Muscle of leg (tissue), 11 donors: Measurements from ENCODE around the gene RBM14. TPM values are rescaled to one million over a fixed set of nuclear protein-coding genes. Genes with fewer than 3 reads are reported as not detected.
"Not testable (repeated sequence)": the region's sequence is repeated elsewhere in the genome, so short reads cannot be mapped to it uniquely, and the experiment has no call there.

Experiments
- DNase-seq: peaks from one replicate; pipeline ENCODE4 v3.0.0; 2013
- H3K27ac ChIP-seq: one replicate; pipeline ENCODE4 v1.5.1; 2013; ENCODE audit warnings: mild to moderate bottlenecking, low read length, control low read depth
- H3K27me3 ChIP-seq: one replicate; pipeline ENCODE4 v1.6.1; 2013; ENCODE audit warnings: low read length; ENCODE audit not compliant: control insufficient read depth, insufficient read depth
- H3K36me3 ChIP-seq: one replicate; pipeline ENCODE4 v1.6.1; 2013; ENCODE audit warnings: low read length; ENCODE audit not compliant: control insufficient read depth, insufficient read depth
- H3K4me1 ChIP-seq: one replicate; pipeline ENCODE4 v1.6.1; 2013; ENCODE audit warnings: low read length; ENCODE audit not compliant: control insufficient read depth, insufficient read depth
- H3K4me3 ChIP-seq: one replicate; pipeline ENCODE4 v1.5.1; 2013; ENCODE audit warnings: low read length, control low read depth
- H3K9me3 ChIP-seq: replicated peaks from 2 replicates; pipeline ENCODE4 v1.6.1; 2013; ENCODE audit warnings: low read depth, low read length; ENCODE audit not compliant: control insufficient read depth
- WGBS: methylation state at CpG from one replicate; pipeline ENCODE4 v1.1.5; 2013; ENCODE audit warnings: missing lambda C conversion rate; ENCODE audit not compliant: insufficient coverage; 5-methylcytosine and 5-hydroxymethylcytosine counted together
- polyA plus RNA-seq, 8 donors: library from polyadenylated mRNA; unstranded; fragments of 120-200 nt; gene quantifications; one replicate each; pipeline versions ENCODE4 v1.2.1 to v1.2.3, GENCODE V29; 2013; ENCODE audit warnings: inconsistent platforms in 1 of 8, low replicate concordance in 1 of 8; ENCODE audit not compliant: insufficient read length in 8 of 8, insufficient read depth in 1 of 8
- total RNA-seq: library from RNA; stranded (reverse); fragments of 120-200 nt; gene quantifications from one replicate; pipeline ENCODE4 v1.2.4, GENCODE V29; 2013

The RBM14 gene
- total and polyA plus RNA-seq, 9 donors, result 25.9 to 56.5 (median 42.7) TPM

- Histone ChIP-seq H3K9me3 (no peaks in the 10 kb centered on the region), H3K36me3 (peaks cover 71% of the 10 kb centered on the region), H3K4me3 (no peak overlapping the region), H3K27me3 (no peaks in the 10 kb centered on the region), H3K27ac (no peak overlapping the region), H3K4me1 (no peaks in the 10 kb centered on the region)
- no peak for DNase-seq
- 97% methylated on average over 3 of the region's 7 CpGs for WGBS
Observed at GRCh38 chr11:66628061-66628603, 11.7 kb downstream of the RBM14 start.

- WGBS, result no CpG with 5 or more reads among the region's 2 CpGs
- Histone ChIP-seq H3K9me3 (no peaks in the 10 kb centered on the region), H3K27ac (no peak overlapping the region), H3K36me3 (peaks cover 67% of the 10 kb centered on the region), H3K4me1 (no peaks in the 10 kb centered on the region), H3K4me3 (no peak overlapping the region), H3K27me3 (no peaks in the 10 kb centered on the region)
- no peak for DNase-seq
Observed at GRCh38 chr11:66629356-66629755, 12.9 kb downstream of the RBM14 start.

GRCh38 chr11:66631883-66632282, 15.5 kb downstream of the RBM14 start:
- Histone ChIP-seq H3K27ac (no peak overlapping the region), H3K9me3 (no peaks in the 10 kb centered on the region), H3K36me3 (peaks cover 43% of the 10 kb centered on the region), H3K27me3 (no peaks in the 10 kb centered on the region), H3K4me1 (no peaks in the 10 kb centered on the region), H3K4me3 (no peak overlapping the region)
- 93% methylated on average over 5 of the region's 6 CpGs for WGBS
- no peak for DNase-seq

- H3K36me3 ChIP-seq, result peaks cover 32% of the 10 kb centered on the region
- no peak overlapping the region for H3K27ac ChIP-seq
- no peaks in the 10 kb centered on the region for H3K27me3 ChIP-seq
- no peaks in the 10 kb centered on the region for H3K9me3 ChIP-seq
- WGBS, result no CpG with 5 or more reads among the region's 2 CpGs
- H3K4me1 ChIP-seq, result peaks cover 10% of the 10 kb centered on the region
- DNase-seq, result no peak
- no peak overlapping the region for H3K4me3 ChIP-seq
Observed at GRCh38 chr11:66632952-66633351, 16.5 kb downstream of the RBM14 start.

- Histone ChIP-seq H3K9me3 (no peaks in the 10 kb centered on the region), H3K4me3 (no peak overlapping the region), H3K27ac (no peak overlapping the region), H3K27me3 (no peaks in the 10 kb centered on the region), H3K36me3 (peaks cover 28% of the 10 kb centered on the region), H3K4me1 (peaks cover 26% of the 10 kb centered on the region)
- DNase-seq, result no peak
- 64% methylated on average over 2 of the region's 3 CpGs for WGBS
Observed at GRCh38 chr11:66636411-66636810, 20.0 kb downstream of the RBM14 start.

GRCh38 chr11:66637557-66638176, 21.2 kb downstream of the RBM14 start:
- no peak for DNase-seq

GRCh38 chr11:66638177-66639065, 22.0 kb downstream of the RBM14 start, which contains the start of gene RBM4:
Gene RBM4, plus strand, starts transcription at chr11:66638703. Its CDS starts 1,009 bp downstream, at chr11:66639712.
- no peaks in the 10 kb centered on the region for H3K27me3 ChIP-seq
- DNase-seq, result peak; percentile 100
- no peaks in the 10 kb centered on the region for H3K9me3 ChIP-seq
- H3K4me3 ChIP-seq, result peak within 1 kb of the TSS; percentile 76
- under 1% methylated on average over 60 of the region's 63 CpGs for WGBS
- H3K36me3 ChIP-seq, result peaks cover 31% of the 10 kb centered on the region
- H3K4me1 ChIP-seq, result peaks cover 35% of the 10 kb centered on the region
- peak within 1 kb of the TSS; percentile 99 for H3K27ac ChIP-seq

More at GRCh38 chr11:66637557-66638176, 21.2 kb downstream of the RBM14 start:
- H3K27me3 ChIP-seq, result no peaks in the 10 kb centered on the region
- no peaks in the 10 kb centered on the region for H3K9me3 ChIP-seq
- 8% methylated on average over 2 of the region's 12 CpGs for WGBS
- H3K36me3 ChIP-seq, result peaks cover 32% of the 10 kb centered on the region
- H3K4me1 ChIP-seq, result peaks cover 31% of the 10 kb centered on the region
- H3K27ac ChIP-seq, result peak overlapping the region; percentile 87
- peak overlapping the region; percentile 60 for H3K4me3 ChIP-seq

- WGBS, result 0% methylated on average over 16 of the region's 27 CpGs
- peak; percentile 75 for DNase-seq
- no peaks in the 10 kb centered on the region for H3K27me3 ChIP-seq
- peaks cover 43% of the 10 kb centered on the region for H3K4me1 ChIP-seq
- peak overlapping the region; percentile 76 for H3K4me3 ChIP-seq
- no peaks in the 10 kb centered on the region for H3K9me3 ChIP-seq
- H3K27ac ChIP-seq, result peak overlapping the region; percentile 99
- H3K36me3 ChIP-seq, result peaks cover 36% of the 10 kb centered on the region
Observed at GRCh38 chr11:66639066-66639813, 22.8 kb downstream of the RBM14 start.

- not testable (repeated sequence) for DNase-seq, H3K27me3 ChIP-seq, H3K27ac ChIP-seq, H3K9me3 ChIP-seq
- WGBS, result 84% methylated on average over 2 of the region's 10 CpGs
- peaks cover 45% of the 10 kb centered on the region for H3K4me1 ChIP-seq
- peak overlapping the region; percentile 76 for H3K4me3 ChIP-seq
- H3K36me3 ChIP-seq, result peaks cover 41% of the 10 kb centered on the region
Observed at GRCh38 chr11:66639814-66640340, 23.4 kb downstream of the RBM14 start.
